Stimulated activated CD4-positive, alpha-beta T cell treated with anti-CD3 and anti-CD28 coated beads, Interleukin-2, amount 100 ng/mL, for 24 hours (primary cell): ENCODE data around the gene CCDC158.
"Not testable (repeated sequence)": the region's sequence is repeated elsewhere in the genome, so short reads cannot be mapped to it uniquely, and the experiment has no call there.

Experiments
- DNase-seq, 2 donors: peaks; one replicate each; pipeline ENCODE4 v3.0.0-alpha.2; 2020

The CCDC158 gene

DNA sequence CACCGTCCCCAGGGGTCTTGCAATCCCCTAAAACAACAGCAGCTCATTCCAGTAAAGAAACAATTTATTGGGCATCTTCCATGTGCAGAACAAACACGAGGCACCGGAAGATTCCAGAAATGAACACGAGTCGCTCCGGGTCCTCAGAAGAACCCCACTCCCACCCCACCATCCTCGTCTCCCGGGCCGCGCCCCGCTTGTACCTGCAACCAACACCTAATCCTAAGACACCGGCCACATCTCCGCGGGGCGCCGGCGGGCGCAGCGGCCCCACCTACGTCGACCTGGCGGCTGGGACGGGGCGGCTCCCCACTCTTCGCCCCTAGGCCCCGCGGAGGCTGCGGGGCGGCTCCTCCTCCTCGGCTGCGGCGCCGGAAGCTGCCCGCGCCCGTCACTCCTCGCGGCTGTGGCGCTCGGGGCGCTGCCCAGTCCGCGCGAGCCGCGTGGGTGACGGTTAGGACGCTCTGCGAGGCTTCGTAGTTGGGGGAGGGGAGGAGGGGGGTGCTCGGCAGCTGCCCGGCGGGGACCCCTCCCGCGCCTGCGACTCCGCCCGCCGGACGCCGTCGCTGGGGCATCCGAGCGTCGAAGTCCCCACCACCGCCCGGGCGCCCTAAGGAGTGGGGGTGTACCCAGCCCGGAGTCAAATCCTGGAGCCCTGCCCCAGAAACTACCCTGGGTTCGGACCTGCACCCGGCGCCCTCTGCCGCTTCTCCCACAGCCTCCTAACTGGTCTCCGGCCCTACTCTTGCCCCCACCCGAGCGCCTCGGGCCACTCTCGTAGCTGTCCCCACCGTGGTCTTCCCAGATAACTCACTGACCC lies at the start of gene CCDC158:
CCDC158 (minus strand) TSS at position 380 of the 820 bp plus-strand sequence. CDS start 17,934 bp downstream, outside the sequence.
- DNase-seq = peak in 1 of 2 donors; percentile 16

DNA sequence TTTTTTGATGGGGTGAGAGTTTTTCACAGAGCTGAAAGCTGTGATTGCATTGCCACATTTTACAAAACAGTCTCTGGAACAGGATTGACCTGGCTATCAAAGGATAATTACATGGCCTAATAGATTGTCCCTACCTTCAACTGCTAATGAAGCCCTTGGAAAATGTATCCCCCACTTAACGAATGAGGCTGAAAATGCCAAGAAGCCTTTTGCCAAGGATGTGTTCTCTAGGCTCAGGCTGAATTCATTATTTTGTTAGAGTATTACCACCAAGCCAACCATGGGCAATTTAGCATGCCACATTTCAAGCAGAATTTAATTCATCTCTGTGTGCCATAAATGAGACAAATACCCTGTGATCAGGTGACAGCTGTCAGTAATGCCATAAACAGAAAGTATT lies 49.6 kb upstream of the CCDC158 start:
- no peak for DNase-seq

GRCh38 chr4:76470064-76470463 lies 49.1 kb upstream of the CCDC158 start:
- DNase-seq = no peak

DNA sequence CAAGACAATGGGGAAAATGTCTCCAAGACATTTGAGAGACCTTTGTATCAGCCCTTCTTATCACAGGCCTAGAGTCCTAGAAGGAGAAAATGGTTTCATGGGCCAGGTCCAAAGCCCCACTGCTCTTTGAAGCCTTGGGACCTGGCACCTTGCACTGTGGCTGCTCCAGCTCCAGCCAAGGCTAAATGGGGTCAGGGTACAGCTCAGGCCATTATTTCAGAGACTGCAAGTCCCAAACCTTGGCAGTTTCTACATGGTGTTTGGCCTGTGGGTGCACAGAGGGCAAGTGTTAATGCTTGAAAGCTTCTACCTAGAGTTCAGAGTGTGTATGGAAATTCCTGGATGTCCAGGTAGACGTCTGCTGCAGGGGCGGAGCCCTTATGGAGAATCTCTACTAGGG lies 42.6 kb upstream of the CCDC158 start:
- DNase-seq = no peak

DNA sequence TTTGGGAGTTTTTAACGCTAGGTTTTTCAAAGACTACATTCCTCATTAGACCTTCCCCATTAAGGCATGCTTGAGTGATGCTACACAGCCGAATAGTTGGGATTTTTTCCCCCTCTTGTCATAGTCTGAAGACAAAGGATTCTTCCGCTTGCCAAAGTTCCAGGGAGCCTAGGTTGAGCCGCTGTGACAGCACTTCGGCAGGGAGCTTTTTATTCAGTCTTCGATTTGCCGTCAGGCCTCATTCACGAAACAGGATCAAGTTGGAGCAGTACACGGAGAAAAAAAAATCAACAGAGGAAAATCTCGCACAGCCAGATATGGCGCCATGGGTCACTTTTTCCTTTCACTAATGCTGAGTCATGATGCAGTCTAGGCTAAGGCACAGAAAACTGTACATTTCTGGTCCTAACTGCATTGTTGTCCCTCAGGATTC lies 38.4 kb upstream of the CCDC158 start:
- DNase-seq = no peak

DNA sequence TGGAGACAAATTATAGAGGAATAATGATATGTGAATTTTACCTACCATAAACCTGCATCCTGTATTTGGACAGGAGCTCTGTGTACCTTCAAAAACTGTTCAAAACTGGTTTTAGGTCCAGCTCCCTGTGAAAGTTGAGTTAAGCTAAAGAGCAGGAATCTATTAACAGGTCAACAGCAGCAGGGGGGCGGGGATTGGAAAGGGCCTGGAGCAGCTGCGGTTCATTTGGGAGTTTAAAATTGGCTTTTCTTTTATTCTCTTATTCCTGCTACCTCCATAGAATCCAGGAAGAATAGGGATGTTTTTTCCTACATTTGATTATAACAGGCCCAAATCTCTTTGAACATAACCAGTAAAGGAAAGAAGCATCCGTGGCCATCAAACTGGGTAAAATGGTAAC lies 37.9 kb upstream of the CCDC158 start:
- no peak for DNase-seq

GRCh38 chr4:76458297-76458696 lies 37.4 kb upstream of the CCDC158 start:
- DNase-seq = no peak

DNA sequence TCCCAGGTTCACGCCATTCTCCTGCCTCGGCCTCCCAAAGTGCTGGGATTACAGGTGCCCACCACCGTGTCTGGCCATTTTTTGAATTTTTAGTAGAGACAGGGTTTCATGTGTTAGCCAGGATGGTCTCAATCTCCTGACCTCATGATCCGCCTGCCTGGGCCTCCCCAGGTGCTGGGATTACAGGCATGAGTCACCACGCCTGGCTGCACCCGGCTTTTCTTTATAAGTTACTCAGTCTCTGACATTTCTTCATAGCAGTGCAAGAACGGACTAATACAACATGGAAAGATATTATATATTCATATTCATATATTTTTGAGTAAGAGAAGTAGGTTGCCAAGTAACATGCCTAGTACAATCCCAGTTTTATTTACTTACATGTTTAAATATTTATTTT lies 36.9 kb upstream of the CCDC158 start:
- DNase-seq = no peak

DNA sequence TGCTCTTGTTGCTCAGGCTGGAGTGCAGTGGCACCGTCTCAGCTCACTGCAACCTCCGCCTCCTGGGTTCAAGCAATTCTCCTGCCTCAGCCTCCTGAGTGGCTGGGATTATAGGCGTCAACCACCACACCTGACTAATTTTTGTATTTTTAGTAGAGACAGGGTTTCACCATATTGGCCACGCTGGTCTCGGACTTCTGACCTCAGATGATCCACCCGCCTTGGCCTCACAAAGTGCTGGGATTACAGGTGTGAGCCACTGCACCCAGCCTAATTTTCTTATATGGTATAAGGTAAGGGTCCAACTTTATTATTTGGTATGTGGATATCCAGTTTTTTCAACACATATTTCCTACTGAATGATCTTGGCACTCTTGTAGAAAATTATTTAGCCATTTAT lies 33.1 kb upstream of the CCDC158 start:
- DNase-seq = not testable (repeated sequence)

DNA sequence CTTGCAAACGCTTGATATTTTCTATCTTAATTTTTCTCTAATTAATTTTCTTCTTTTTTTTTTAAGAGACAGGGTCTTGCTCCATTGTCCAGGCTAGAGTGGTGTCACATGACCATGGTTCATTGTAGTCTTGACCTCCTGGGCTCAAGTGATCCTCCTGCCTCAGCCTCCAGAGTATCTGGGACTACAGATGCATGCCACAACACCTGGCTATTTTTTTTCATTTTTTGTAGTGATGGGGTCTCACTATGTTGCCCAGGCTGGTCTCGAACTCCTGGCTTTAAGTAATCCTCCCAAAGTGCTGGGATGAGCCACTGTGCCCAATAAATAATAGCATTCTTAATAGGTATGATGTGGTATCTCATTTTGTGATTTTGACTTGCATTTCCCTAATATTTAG lies 32.3 kb upstream of the CCDC158 start:
- DNase-seq = no peak

- no peak for DNase-seq
Observed at GRCh38 chr4:76449833-76450232, 28.9 kb upstream of the CCDC158 start.

- DNase-seq = no peak
Observed at GRCh38 chr4:76449362-76449767, 28.4 kb upstream of the CCDC158 start.

- no peak for DNase-seq
Observed at GRCh38 chr4:76448211-76448610, 27.3 kb upstream of the CCDC158 start.

DNA sequence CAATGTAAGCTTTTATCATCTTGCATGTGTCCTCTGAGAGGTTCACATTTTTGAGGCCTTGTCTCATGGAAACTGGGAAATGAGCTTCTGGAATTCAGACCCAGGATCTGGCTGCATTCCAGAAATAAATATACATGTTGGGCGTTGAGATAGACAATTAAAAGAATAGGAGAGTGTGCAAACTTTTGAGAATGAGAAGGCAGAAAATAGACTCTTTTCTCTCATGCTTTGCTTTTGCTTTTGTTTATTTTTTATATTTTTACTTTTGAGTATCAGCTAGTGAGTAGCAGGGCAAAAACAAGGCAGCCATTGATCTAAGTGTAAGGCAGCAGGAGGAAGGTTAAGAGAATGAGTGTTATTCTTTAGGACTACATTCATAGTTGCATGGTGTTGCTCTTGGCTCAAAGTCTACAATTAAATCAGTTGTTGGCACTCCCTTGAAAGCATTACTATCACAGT lies 26.5 kb upstream of the CCDC158 start:
- no peak for DNase-seq

- no peak for DNase-seq
Observed at GRCh38 chr4:76445911-76446310, 25.0 kb upstream of the CCDC158 start.

- no peak for DNase-seq
Observed at GRCh38 chr4:76443376-76443775, 22.4 kb upstream of the CCDC158 start.

GRCh38 chr4:76442807-76443206 lies 21.9 kb upstream of the CCDC158 start:
- DNase-seq = no peak

- no peak for DNase-seq
Observed at GRCh38 chr4:76441881-76442280, 20.9 kb upstream of the CCDC158 start.

DNA sequence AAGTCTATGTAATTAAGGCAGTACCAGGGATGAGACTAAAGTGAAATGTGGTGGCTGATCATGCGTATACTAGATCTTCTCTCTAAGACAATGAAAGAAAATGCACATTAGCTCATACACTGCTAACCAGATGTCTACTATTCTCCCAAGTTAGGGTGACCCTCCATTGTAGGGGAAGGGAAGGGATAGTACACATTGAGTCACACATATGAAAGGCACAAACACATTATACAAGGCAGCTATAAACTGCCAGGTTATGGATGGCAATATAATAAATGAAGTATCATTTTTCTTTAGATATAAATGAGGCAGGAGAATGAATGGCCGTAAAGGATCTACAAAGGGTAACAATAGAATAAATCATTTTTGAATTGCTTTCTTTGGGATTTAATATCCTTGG lies 18.6 kb upstream of the CCDC158 start:
- DNase-seq = no peak

- DNase-seq = no peak
Observed at GRCh38 chr4:76435528-76436319, 14.8 kb upstream of the CCDC158 start.

DNA sequence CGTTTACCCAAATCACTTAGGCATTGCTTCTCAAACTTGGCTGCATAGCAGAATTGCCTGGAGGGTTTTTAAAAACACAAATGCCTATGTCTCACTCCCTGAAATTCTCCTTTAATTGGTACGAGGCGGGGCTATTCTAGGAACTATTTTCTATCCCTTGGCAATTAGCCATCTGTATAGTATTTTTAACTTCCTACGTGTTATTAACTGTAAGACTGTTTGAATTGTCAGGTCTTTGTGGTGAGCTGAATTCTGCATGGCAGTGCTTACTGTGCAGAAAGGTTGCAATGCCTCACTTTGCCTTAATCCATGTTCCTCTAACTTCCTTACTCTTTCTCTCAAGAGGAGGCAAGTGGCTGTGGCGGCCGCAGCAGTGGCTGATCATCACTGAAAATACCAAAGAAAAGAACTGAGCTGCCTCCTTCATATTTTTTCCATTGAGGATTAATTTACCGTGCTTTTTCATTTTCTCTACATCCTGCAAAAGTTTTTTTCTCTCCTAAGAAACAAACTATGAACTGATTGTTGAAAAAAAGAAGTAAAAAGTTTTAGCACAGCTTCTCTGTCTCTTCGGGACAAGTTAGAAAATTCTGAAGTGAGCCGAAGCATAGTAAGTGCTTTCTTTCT lies 14.1 kb upstream of the CCDC158 start, which contains the start of gene SHROOM3:
SHROOM3 (plus strand) TSS at position 329 of the 627 bp plus-strand sequence. CDS start 824 bp downstream, outside the sequence.
- DNase-seq = no peak

DNA sequence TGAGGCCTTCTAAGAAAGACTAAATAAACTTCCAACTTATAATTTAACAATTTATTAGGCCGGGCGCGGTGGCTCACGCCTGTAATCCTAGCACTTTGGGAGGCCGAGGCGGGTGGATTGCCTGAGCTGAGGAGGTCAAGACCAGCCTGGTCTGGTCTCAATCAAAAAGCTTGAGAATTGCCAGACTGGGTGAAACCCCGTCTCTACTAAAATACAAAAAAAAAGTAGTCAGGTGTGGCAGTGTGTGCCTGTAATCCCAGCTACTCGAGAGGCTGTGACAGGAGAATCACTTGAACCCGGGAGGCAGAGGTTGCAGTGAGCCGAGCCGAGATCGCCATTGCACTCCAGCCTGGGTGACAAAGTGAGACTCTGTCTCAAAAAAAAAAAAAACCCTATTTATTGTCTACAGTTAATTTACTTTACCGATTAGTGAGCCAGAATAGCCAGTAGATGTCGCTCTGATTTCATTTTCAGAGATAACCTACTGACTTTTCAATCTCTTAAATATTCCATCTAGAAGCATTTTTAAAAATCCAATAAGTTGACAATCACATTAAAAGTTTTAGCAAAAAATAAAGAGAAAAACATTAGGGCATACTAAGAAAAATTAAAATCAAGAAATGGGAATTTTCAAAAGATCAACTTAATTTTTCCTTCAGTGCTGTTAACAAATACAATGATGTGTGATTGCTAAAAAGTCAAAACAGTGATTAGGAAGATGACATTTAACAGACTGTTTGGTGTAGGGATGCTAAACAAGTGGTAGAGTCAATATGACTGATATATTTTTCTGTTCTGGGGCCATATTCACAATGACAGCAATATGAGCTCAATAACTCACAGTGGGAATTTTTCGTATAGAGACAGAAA lies 9.8 kb upstream of the CCDC158 start:
- no peak for DNase-seq
